CD4-positive, alpha-beta T cell treated with Interleukin-15 for 4 hours (primary cell): ENCODE measurements around the gene NRDC.

Source experiments
- DNase-seq: peaks from one replicate; pipeline ENCODE4 v3.0.0-alpha.2; 2020; ENCODE audit warnings: low spot score

NRDC gene

GRCh38 chr1:51758310-51758709 is 120.2 kb downstream of the NRDC start:
- no peak for DNase-seq

GRCh38 chr1:51756290-51756689 is 122.2 kb downstream of the NRDC start:
- no peak for DNase-seq

GRCh38 chr1:51755437-51755836 is 123.1 kb downstream of the NRDC start:
- no peak for DNase-seq

GRCh38 chr1:51754666-51755065 is 123.9 kb downstream of the NRDC start:
- DNase-seq = no peak

GRCh38 chr1:51753969-51754368 is 124.6 kb downstream of the NRDC start:
- no peak for DNase-seq

- DNase-seq = no peak
These were observed 126.2 kb downstream of the NRDC start for GRCh38 chr1:51752073-51752948.

GRCh38 chr1:51750729-51751128 is 127.8 kb downstream of the NRDC start:
- DNase-seq = no peak

GRCh38 chr1:51750218-51750617 is 128.3 kb downstream of the NRDC start:
- DNase-seq = no peak

- DNase-seq = no peak
These were observed 129.4 kb downstream of the NRDC start for GRCh38 chr1:51749151-51749550.

GRCh38 chr1:51745304-51745570 is 133.3 kb downstream of the NRDC start:
- no peak for DNase-seq

GRCh38 chr1:51744506-51745303 is 133.8 kb downstream of the NRDC start:
- DNase-seq = no peak

- no peak for DNase-seq
These were observed 137.3 kb downstream of the NRDC start for GRCh38 chr1:51741121-51741681.

- no peak for DNase-seq
These were observed 137.9 kb downstream of the NRDC start for GRCh38 chr1:51740652-51741051.
